CD14-positive monocyte (primary cell): ENCODE results near the gene KNL1. TPM values are rescaled to one million over a fixed set of nuclear protein-coding genes. Genes with fewer than 3 reads are reported as not detected.

Experiments used
- DNase-seq, 3 donors: peaks; one replicate each; pipeline ENCODE4 v3.0.0-alpha.2; 2011 to 2022
- H2AFZ ChIP-seq: 2 replicates; pipeline ENCODE4 v1.6.0; 2012; ENCODE audit warnings: mild to moderate bottlenecking, low read depth, low read length, inconsistent platforms; ENCODE audit not compliant: insufficient read depth, poor library complexity, severe bottlenecking
- H3K27ac ChIP-seq, 2 donors: 1 replicate in 1 of 2; 2 replicates in 1 of 2; pipeline ENCODE4 v1.5.1; 2012 to 2013; ENCODE audit warnings: low read length in 2 of 2, control low read depth in 1 of 2, inconsistent platforms in 1 of 2, low read depth in 1 of 2, mild to moderate bottlenecking in 1 of 2
- H3K27me3 ChIP-seq, 2 donors: one replicate each; pipeline versions ENCODE4 v1.6.0 to v1.6.1; 2011 to 2013; ENCODE audit warnings: low read length in 2 of 2; ENCODE audit not compliant: control insufficient read depth in 2 of 2, insufficient read depth in 2 of 2
- H3K36me3 ChIP-seq, 2 donors: replicated peaks in 1 of 2; 1 replicate in 1 of 2; 2 replicates in 1 of 2; pipeline versions ENCODE4 v1.5.1 to v1.6.1; 2012 to 2013; ENCODE audit warnings: low read length in 2 of 2, control low read depth in 1 of 2, inconsistent platforms in 1 of 2, mild to moderate bottlenecking in 1 of 2; ENCODE audit not compliant: insufficient read depth in 2 of 2, control insufficient read depth in 1 of 2
- H3K4me1 ChIP-seq, 2 donors: 1 replicate in 1 of 2; 2 replicates in 1 of 2; pipeline versions ENCODE4 v1.5.1 to v1.6.1; 2012 to 2013; ENCODE audit warnings: low read length in 2 of 2, control low read depth in 1 of 2, inconsistent platforms in 1 of 2, mild to moderate bottlenecking in 1 of 2, moderate library complexity in 1 of 2; ENCODE audit not compliant: insufficient read depth in 2 of 2, control insufficient read depth in 1 of 2
- H3K4me2 ChIP-seq: replicated peaks from 2 replicates; pipeline ENCODE3; 2012; ENCODE audit warnings: low read length, moderate library complexity, mild to moderate bottlenecking; ENCODE audit not compliant: poor library complexity, severe bottlenecking; ENCODE audit errors: extremely low read depth
- H3K4me3 ChIP-seq, 3 experiments: fragments of 200-600 bp in 1 of 3; sonication (generic) in 1 of 3; replicated peaks in 1 of 3; 1 replicate in 2 of 3; 2 replicates in 1 of 3; pipeline ENCODE4 v1.5.1; 2011 to 2013; ENCODE audit warnings: low read length in 3 of 3, mild to moderate bottlenecking in 3 of 3, control low read depth in 2 of 3, low read depth in 2 of 3, inconsistent platforms in 1 of 3, moderate library complexity in 1 of 3
- H3K79me2 ChIP-seq: 2 replicates; pipeline ENCODE4 v1.6.0; 2012; ENCODE audit warnings: mild to moderate bottlenecking, control low read depth, inconsistent platforms, low read length, moderate library complexity; ENCODE audit not compliant: insufficient read depth
- H3K9ac ChIP-seq: 2 replicates; pipeline ENCODE4 v1.6.0; 2017; ENCODE audit warnings: low read length, mild to moderate bottlenecking; ENCODE audit not compliant: insufficient read depth, poor library complexity, severe bottlenecking
- H3K9me3 ChIP-seq, 2 donors: replicated peaks in 1 of 2; 1 replicate in 1 of 2; 2 replicates in 1 of 2; pipeline versions ENCODE4 v1.5.1 to v1.6.1; 2012 to 2013; ENCODE audit warnings: low read length in 2 of 2, control low read depth in 1 of 2; ENCODE audit not compliant: control insufficient read depth in 1 of 2, insufficient read depth in 1 of 2
- H4K20me1 ChIP-seq: 2 replicates; pipeline ENCODE4 v1.6.0; 2012; ENCODE audit warnings: mild to moderate bottlenecking, low read length, control low read depth, moderate library complexity; ENCODE audit not compliant: insufficient read depth
- H3K27ac Mint-ChIP-seq, 7 donors: one replicate each; pipeline ENCODE4 v1.8.0; 2020; ENCODE audit warnings: mild to moderate bottlenecking in 7 of 7, mixed read lengths in 7 of 7, moderate library complexity in 6 of 7, inconsistent platforms in 2 of 7
- H3K27me3 Mint-ChIP-seq, 3 donors: one replicate each; pipeline ENCODE4 v1.8.0; 2021 to 2022; ENCODE audit warnings: low read depth in 3 of 3, mild to moderate bottlenecking in 3 of 3, mixed read lengths in 3 of 3, moderate library complexity in 3 of 3, inconsistent platforms in 1 of 3
- H3K36me3 Mint-ChIP-seq, 2 donors: one replicate each; pipeline ENCODE4 v1.8.0; 2020; ENCODE audit warnings: mixed read lengths in 2 of 2, inconsistent platforms in 1 of 2, mild to moderate bottlenecking in 1 of 2
- H3K4me1 Mint-ChIP-seq: one replicate; pipeline ENCODE4 v1.8.0; 2020; ENCODE audit warnings: mild to moderate bottlenecking, mixed read lengths
- H3K4me3 Mint-ChIP-seq, 2 donors: one replicate each; pipeline ENCODE4 v1.8.0; 2020; ENCODE audit warnings: mild to moderate bottlenecking in 2 of 2, mixed read lengths in 2 of 2, moderate library complexity in 1 of 2
- H3K9me3 Mint-ChIP-seq, 7 donors: one replicate each; pipeline ENCODE4 v1.8.0; 2020 to 2022; ENCODE audit warnings: mixed read lengths in 7 of 7, mild to moderate bottlenecking in 6 of 7, moderate library complexity in 6 of 7, inconsistent platforms in 2 of 7
- CTCF ChIP-seq: fragments of 200-600 bp; IDR thresholded peaks from one replicate; pipeline ENCODE4 v1.8.0; 2022; ENCODE audit warnings: antibody characterized with exemption, mild to moderate bottlenecking
- WGBS: methylation state at CpG from one replicate; pipeline ENCODE4 v1.1.5; 2013; ENCODE audit warnings: missing lambda C conversion rate; ENCODE audit not compliant: insufficient coverage; 5-methylcytosine and 5-hydroxymethylcytosine counted together
- intact Hi-C, 2 donors: fragments of 100-400 bp; cut with micrococcal nuclease; formaldehyde crosslinking; loops; one replicate each; pipeline versions ENCODE4 v1.15.0 to v1.15.1; 2023
- polyA plus RNA-seq, 3 donors: library from polyadenylated mRNA; depleted of rRNA in 1 of 3; unstranded in 2 of 3; stranded (reverse) in 1 of 3; fragments of 300-500 nt in 2 of 3; fragments of >200 nt in 1 of 3; fragmentation: Illumina TruSeq in 2 of 3; gene quantifications; 1 replicate in 2 of 3; 2 replicates in 1 of 3; pipeline ENCODE4 v1.2.3, GENCODE V29; 2012 to 2021

Gene KNL1
- polyA plus RNA-seq, 3 donors: 0.13 to 0.38 (median 0.16) TPM

- H3K36me3 Mint-ChIP-seq: no peaks in the 10 kb centered on the region
- Histone ChIP-seq H3K27ac (no peak overlapping the region), H3K9me3 (no peaks in the 10 kb centered on the region), H3K4me1 (peaks cover 14 to 18% of the 10 kb centered on the region in 2 donors), H3K4me3 (peak overlapping the region; percentile 73 to 98 (median 89)), H3K4me2 (peak overlapping the region; percentile 92), H3K79me2 (peaks cover 61% of the 10 kb centered on the region), H2AFZ (peak overlapping the region; percentile 97), H4K20me1 (no peaks in the 10 kb centered on the region), H3K36me3 (no peaks in the 10 kb centered on the region), H3K9ac (no peak overlapping the region), H3K27me3 (no peaks in the 10 kb centered on the region)
- 38% methylated on average over 3 of the region's 5 CpGs for WGBS
- peak overlapping the region; percentile 96 to 99 for H3K4me3 Mint-ChIP-seq
- H3K27ac Mint-ChIP-seq: peak overlapping the region in 2 of 7 donors; percentile 99
- H3K27me3 Mint-ChIP-seq: peaks cover 0 to 2% (median 0%) of the 10 kb centered on the region in 3 donors
- intact Hi-C loops: loop anchor here in 1 of 2 donors (10.0 kb wide), 1 partner anchor 100 kb away; the partner anchor contains the start of gene RAD51
- H3K9me3 Mint-ChIP-seq: peaks cover 0 to 1% (median 0%) of the 10 kb centered on the region in 7 donors
- peaks cover 19% of the 10 kb centered on the region for H3K4me1 Mint-ChIP-seq
- no peak for DNase-seq
- no peak for TF ChIP-seq CTCF
These were observed 1.2 kb downstream of the KNL1 start for GRCh38 chr15:40595219-40595618.

DNA sequence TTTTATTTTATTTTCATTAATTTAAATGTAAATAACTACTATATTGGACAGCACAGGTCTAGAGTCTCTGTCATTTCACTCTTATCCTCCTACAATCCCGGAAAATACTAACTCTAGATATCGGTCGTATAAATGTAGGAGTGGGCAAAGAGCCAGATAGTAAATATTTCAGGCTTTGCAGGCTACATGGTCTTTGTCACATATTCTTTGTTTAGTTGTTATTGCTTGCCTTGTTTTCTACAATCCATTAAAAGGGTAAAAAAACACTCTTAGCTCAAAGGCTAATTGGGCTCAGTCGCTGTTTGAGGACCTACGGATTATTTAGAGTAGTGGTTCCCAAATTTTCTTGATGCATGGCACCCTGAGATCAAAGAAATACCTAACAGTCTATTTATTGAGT is 1.7 kb downstream of the KNL1 start:
- peaks cover 0 to 2% (median 0%) of the 10 kb centered on the region in 3 donors for H3K27me3 Mint-ChIP-seq
- H3K4me1 ChIP-seq: peaks cover 10 to 16% of the 10 kb centered on the region in 2 donors
- no peak overlapping the region for H3K9ac ChIP-seq
- peaks cover 13% of the 10 kb centered on the region for H3K4me1 Mint-ChIP-seq
- no peak overlapping the region for H3K27ac Mint-ChIP-seq
- no peaks in the 10 kb centered on the region for H3K27me3 ChIP-seq
- H3K4me2 ChIP-seq: no peak overlapping the region
- no peak for DNase-seq
- no peak for TF ChIP-seq CTCF
- H3K4me3 Mint-ChIP-seq: no peak overlapping the region
- H4K20me1 ChIP-seq: no peaks in the 10 kb centered on the region
- no peak overlapping the region for H2AFZ ChIP-seq
- no peaks in the 10 kb centered on the region for H3K36me3 ChIP-seq
- H3K9me3 ChIP-seq: no peaks in the 10 kb centered on the region
- no peaks in the 10 kb centered on the region for H3K36me3 Mint-ChIP-seq
- no CpG with 5 or more reads among the region's 5 CpGs for WGBS
- H3K9me3 Mint-ChIP-seq: peaks cover 0 to 1% (median 0%) of the 10 kb centered on the region in 7 donors
- no peak overlapping the region for H3K27ac ChIP-seq
- no peak overlapping the region for H3K4me3 ChIP-seq
- intact Hi-C loops: loop anchor here in 1 of 2 donors (10.0 kb wide), 1 partner anchor 99 kb away; the partner anchor contains the start of gene RAD51
- peaks cover 67% of the 10 kb centered on the region for H3K79me2 ChIP-seq
